WERI-Rb-1 (cell line): Measurements from ENCODE around the gene DOCK11.

ENCODE experiments used
- DNase-seq: peaks from one replicate; pipeline ENCODE4 v3.0.0-alpha.2; 2020
- H3K27ac ChIP-seq: fragments of 250-450 bp; sonication (Bioruptor Pico); 2 replicates; pipeline ENCODE4 v1.5.1; 2020; ENCODE audit warnings: mild to moderate bottlenecking, moderate library complexity
- H3K27me3 ChIP-seq: fragments of 250-450 bp; sonication (Bioruptor Pico); 2 replicates; pipeline ENCODE4 v1.5.1; 2021; ENCODE audit warnings: mild to moderate bottlenecking, low read depth, moderate library complexity; ENCODE audit not compliant: insufficient read depth, severe bottlenecking
- H3K36me3 ChIP-seq: fragments of 250-450 bp; sonication (Bioruptor Pico); 2 replicates; pipeline ENCODE4 v1.5.1; 2020; ENCODE audit warnings: mild to moderate bottlenecking, moderate library complexity
- H3K4me3 ChIP-seq: 2 replicates; pipeline ENCODE4 v1.5.1; 2011; ENCODE audit warnings: low read depth, mild to moderate bottlenecking, control low read depth, low read length
- H3K9me3 ChIP-seq: fragments of 250-450 bp; sonication (Bioruptor Pico); 2 replicates; pipeline ENCODE4 v1.5.1; 2021; ENCODE audit warnings: mild to moderate bottlenecking, moderate library complexity; ENCODE audit not compliant: severe bottlenecking
- CTCF ChIP-seq: IDR thresholded peaks from 2 replicates; pipeline ENCODE4 v1.5.1; 2011; ENCODE audit warnings: low read depth, mild to moderate bottlenecking, control low read depth, inconsistent platforms, low read length

Gene DOCK11

DNA sequence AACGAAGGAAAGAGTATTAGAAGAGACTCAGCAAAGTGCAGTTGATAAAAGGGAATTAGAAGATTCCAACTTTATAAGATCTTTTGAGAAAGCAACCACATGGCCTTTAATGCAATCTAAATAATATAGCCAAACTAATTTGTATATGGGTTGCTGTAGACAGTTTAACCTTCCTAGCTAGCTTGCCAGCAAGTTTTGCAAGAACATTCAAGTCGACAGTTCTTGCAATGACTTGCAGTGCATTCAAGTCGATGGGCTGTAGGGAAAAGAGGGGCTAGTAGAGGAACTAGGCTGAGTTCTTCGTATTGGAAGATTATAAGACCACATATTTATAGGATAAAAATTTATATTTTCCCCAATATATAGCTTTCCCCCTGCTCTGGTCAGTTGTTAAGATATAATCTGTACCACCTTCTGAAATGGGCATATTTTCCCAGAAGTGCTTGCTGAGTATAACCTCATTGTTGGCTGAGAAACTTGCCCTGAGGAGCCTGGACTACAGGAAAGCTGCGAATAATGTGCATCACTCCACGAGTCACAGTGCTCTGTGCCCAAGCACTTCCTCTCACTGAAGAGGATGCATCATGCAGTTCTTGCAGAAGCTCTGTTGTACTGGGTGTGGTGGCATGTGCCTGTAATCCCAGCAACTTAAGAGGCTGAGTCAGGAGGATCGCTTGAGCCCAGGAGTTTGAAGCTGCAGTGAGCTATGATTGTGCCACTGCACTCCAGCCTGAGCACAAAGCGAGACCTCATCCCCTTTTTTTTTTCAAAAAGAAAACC, 56.7 kb downstream of the DOCK11 start:
- no peak overlapping the region for H3K27ac ChIP-seq

DNA sequence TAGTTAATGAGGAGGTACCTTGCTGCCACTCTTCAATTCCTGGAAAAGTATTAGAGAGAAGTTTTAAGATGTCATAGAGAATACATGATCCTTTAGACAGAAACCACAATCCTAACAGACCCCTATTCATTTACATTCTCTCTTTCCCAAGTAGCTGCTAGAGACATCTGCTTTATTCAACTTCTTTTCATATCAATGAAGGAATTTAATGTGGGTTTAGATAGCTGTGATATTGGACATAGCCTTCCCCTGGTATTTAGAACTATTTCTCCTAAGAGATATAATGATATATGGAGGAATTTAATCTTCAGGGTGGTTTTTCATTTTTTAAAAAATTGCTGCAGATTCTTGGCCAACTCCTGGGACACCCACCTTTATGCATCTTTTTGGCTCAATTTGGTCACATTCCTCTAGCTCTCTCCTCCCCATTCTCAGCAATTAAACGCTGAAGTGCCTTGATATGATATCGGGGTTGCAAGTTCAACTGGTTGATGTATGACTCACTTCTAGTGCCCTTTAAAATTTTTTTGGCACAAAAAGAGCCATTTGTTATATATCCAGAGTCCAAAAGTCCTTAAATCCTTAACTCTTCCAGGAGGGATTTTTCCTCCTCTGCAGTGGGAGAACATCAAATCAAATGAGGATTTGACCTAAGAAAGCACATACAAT, 57.6 kb downstream of the DOCK11 start:
- Histone ChIP-seq H3K9me3 (no peaks in the 10 kb centered on the region), H3K27ac (no peak overlapping the region), H3K27me3 (peaks cover 16% of the 10 kb centered on the region), H3K4me3 (no peak overlapping the region), H3K36me3 (no peaks in the 10 kb centered on the region)
- DNase-seq: no peak
- TF ChIP-seq CTCF: no peak

More for the DNA sequence above, 56.7 kb downstream of the DOCK11 start:
- Histone ChIP-seq H3K36me3 (no peaks in the 10 kb centered on the region), H3K27me3 (peaks cover 22% of the 10 kb centered on the region), H3K9me3 (no peaks in the 10 kb centered on the region), H3K4me3 (no peak overlapping the region)
- DNase-seq: no peak
- TF ChIP-seq CTCF: no peak

DNA sequence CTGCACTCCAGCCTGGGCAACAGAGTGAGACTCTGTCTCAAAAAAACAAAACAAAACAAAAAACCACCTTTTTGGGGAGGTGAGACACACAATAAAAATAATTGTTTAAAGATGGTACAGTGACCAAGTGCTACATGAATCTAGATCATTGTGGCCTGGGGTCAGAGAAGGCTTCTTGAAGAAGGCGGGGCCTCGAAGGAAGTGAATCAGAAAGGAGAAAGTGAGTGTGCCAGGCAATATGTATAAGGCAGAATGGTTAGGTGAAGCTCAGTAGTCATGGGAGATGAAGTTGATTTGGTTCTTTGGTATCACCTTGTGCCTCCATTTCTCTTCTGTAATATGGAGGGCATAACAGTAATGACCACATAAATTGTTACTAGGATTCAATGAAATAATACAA, 58.9 kb downstream of the DOCK11 start:
- TF ChIP-seq CTCF: no peak
- Histone ChIP-seq H3K36me3 (no peaks in the 10 kb centered on the region), H3K4me3 (no peak overlapping the region), H3K27ac (no peak overlapping the region), H3K9me3 (no peaks in the 10 kb centered on the region), H3K27me3 (peaks cover 19% of the 10 kb centered on the region)
- no peak for DNase-seq

- Histone ChIP-seq H3K9me3 (no peaks in the 10 kb centered on the region), H3K4me3 (no peak overlapping the region), H3K36me3 (no peaks in the 10 kb centered on the region), H3K27me3 (peaks cover 24% of the 10 kb centered on the region), H3K27ac (no peak overlapping the region)
- TF ChIP-seq CTCF: no peak
- DNase-seq: no peak
Measured at GRCh38 chrX:118558926-118559325, 63.3 kb downstream of the DOCK11 start.

GRCh38 chrX:118560489-118560888, 64.9 kb downstream of the DOCK11 start:
- no peaks in the 10 kb centered on the region for H3K36me3 ChIP-seq
- no peak for TF ChIP-seq CTCF
- no peak overlapping the region for H3K4me3 ChIP-seq
- peaks cover 21% of the 10 kb centered on the region for H3K27me3 ChIP-seq
- H3K27ac ChIP-seq: no peak overlapping the region
- no peak for DNase-seq
- H3K9me3 ChIP-seq: no peaks in the 10 kb centered on the region
